Measurements from ENCODE around the gene PIM2. TPM values are rescaled to one million over a fixed set of nuclear protein-coding genes. Genes with fewer than 3 reads are reported as not detected.

PIM2 gene
- total and polyA plus RNA-seq, 2 of the 13 experiments (the other 11 are each of a cell fraction or from before 2014, with no cell fraction given), result 14.4 to 15.8 TPM

GRCh38 chrX:48917139-48918001 lies 1.5 kb downstream of the PIM2 start (continued):
- TF ChIP-seq, protein P1, sequence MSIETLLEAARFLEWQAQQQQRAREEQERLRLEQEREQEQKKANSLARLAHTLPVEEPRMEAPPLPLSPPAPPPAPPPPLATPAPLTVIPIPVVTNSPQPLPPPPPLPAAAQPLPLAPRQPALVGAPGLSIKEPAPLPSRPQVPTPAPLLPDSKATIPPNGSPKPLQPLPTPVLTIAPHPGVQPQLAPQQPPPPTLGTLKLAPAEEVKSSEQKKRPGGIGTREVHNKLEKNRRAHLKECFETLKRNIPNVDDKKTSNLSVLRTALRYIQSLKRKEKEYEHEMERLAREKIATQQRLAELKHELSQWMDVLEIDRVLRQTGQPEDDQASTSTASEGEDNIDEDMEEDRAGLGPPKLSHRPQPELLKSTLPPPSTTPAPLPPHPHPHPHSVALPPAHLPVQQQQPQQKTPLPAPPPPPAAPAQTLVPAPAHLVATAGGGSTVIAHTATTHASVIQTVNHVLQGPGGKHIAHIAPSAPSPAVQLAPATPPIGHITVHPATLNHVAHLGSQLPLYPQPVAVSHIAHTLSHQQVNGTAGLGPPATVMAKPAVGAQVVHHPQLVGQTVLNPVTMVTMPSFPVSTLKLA (IDR thresholded peaks at IDR 0.05), result 0 out of 2 replicates have a peak, but pooled peaks have one; percentile 19
- TF ChIP-seq HNF4G (IDR thresholded peaks at IDR 0.05; ENCODE audit: borderline replicate concordance, low read depth, low read length) (peak; percentile 32; the same call in 1 of the 2 replicates), HNF4G (CRISPR knock-in tag; IDR thresholded peaks at IDR 0.05; ENCODE audit: borderline replicate concordance, low read depth) (no peak), HDAC2 (CRISPR knock-in tag; IDR thresholded peaks at IDR 0.05) (no peak), HDAC1 (CRISPR knock-in tag; IDR thresholded peaks at IDR 0.05) (peak; percentile 45)

GRCh38 chrX:48914593-48915493 lies 4.0 kb downstream of the PIM2 start:
- no peak for DNase-seq (ENCODE audit: low spot score)
- H3K79me2 ChIP-seq (ENCODE audit: insufficient read depth, low read length), result peaks cover 27% of the 10 kb centered on the region
- H3K27me3 ChIP-seq (ENCODE audit: control insufficient read depth in 1 of 2, insufficient read depth in 2 of 2, low read length in 2 of 2), result no peaks in the 10 kb centered on the region; a peak in 1 of 5 replicates
- no peak overlapping the region for H3K4me2 ChIP-seq (ENCODE audit: low read depth, low read length)
- no peak for FAIRE-seq
- POLR2A ChIA-PET, result no interaction called here
- H2AFZ ChIP-seq (ENCODE audit: low read length), result no peak overlapping the region
- intact Hi-C loops (cut with micrococcal nuclease; ENCODE audit: unreplicated experiment), result loop anchor here (5.0 to 10.0 kb wide), 2 partner anchors 150 to 268 kb away; partner anchors contain the start of gene GLOD5
- in situ Hi-C loops (cut with HindIII; ENCODE audit: extremely low pct_ligation_motif_present, low pct_unique_long_range_greater_than_20kb), result no loop called here
- H3K27ac ChIP-seq (ENCODE audit: extremely low read length, insufficient read depth, low read length), result no peak overlapping the region
- WGBS (ENCODE audit: low lambda C conversion rate), result no CpG with 5 or more reads among the region's 13 CpGs
- H3K4me3 ChIP-seq (replicated peaks in 1 of 3; ENCODE audit: insufficient read depth in 1 of 3, low read depth in 2 of 3, low read length in 3 of 3), result no peak overlapping the region
- no TSS peak for BruUV-seq (replicated peaks)
- peaks cover 35% of the 10 kb centered on the region for H3K4me1 ChIP-seq (ENCODE audit: insufficient read depth, low read length)
- no peak for ATAC-seq
- CTCF ChIA-PET (ENCODE audit: low intra/inter-chr PET ratio, low total read pairs), result no interaction called here
- no peaks in the 10 kb centered on the region for H3K9me3 ChIP-seq (ENCODE audit: low read length)
- no peaks in the 10 kb centered on the region for H4K20me1 ChIP-seq (ENCODE audit: insufficient read depth, low read length)
- H3K9ac ChIP-seq (ENCODE audit: insufficient read depth, low read depth, low read length), result no peak overlapping the region
- H3K36me3 ChIP-seq (replicated peaks in 1 of 2; ENCODE audit: control insufficient read depth in 1 of 2, insufficient read depth in 2 of 2, low read length in 2 of 2), result peaks cover 0 to 17% of the 10 kb centered on the region in 2 experiments; a peak in 2 of 5 replicates
- TF ChIP-seq JUN (CRISPR knock-in tag; IDR thresholded peaks at IDR 0.05) (no peak), MIER3 (CRISPR knock-in tag; IDR thresholded peaks at IDR 0.05; ENCODE audit: borderline replicate concordance) (no peak), KLF9 (CRISPR knock-in tag; IDR thresholded peaks at IDR 0.05; ENCODE audit: low read depth) (no peak), MBNL3 (CRISPR knock-in tag; conservative IDR thresholded peaks at IDR 0.05) (no peak), SMYD3 (CRISPR knock-in tag; IDR thresholded peaks at IDR 0.05) (no peak), ZNF841 (CRISPR knock-in tag; IDR thresholded peaks at IDR 0.05; ENCODE audit: borderline replicate concordance) (no peak), RBM22 (optimal IDR thresholded peaks at IDR 0.05; ENCODE audit: low read length) (no peak), ZNF780A (CRISPR knock-in tag; IDR thresholded peaks at IDR 0.05) (no peak), ZNF235 (CRISPR knock-in tag; IDR thresholded peaks at IDR 0.05; ENCODE audit: borderline replicate concordance) (no peak), BORCS8-MEF2B (CRISPR knock-in tag; IDR thresholded peaks at IDR 0.05) (no peak), RARA (CRISPR knock-in tag; IDR thresholded peaks at IDR 0.05) (no peak)
- TF ChIP-seq, protein P2, sequence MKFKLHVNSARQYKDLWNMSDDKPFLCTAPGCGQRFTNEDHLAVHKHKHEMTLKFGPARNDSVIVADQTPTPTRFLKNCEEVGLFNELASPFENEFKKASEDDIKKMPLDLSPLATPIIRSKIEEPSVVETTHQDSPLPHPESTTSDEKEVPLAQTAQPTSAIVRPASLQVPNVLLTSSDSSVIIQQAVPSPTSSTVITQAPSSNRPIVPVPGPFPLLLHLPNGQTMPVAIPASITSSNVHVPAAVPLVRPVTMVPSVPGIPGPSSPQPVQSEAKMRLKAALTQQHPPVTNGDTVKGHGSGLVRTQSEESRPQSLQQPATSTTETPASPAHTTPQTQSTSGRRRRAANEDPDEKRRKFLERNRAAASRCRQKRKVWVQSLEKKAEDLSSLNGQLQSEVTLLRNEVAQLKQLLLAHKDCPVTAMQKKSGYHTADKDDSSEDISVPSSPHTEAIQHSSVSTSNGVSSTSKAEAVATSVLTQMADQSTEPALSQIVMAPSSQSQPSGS (CRISPR knock-in tag; IDR thresholded peaks at IDR 0.05), result no peak
- TF ChIP-seq, protein P3, sequence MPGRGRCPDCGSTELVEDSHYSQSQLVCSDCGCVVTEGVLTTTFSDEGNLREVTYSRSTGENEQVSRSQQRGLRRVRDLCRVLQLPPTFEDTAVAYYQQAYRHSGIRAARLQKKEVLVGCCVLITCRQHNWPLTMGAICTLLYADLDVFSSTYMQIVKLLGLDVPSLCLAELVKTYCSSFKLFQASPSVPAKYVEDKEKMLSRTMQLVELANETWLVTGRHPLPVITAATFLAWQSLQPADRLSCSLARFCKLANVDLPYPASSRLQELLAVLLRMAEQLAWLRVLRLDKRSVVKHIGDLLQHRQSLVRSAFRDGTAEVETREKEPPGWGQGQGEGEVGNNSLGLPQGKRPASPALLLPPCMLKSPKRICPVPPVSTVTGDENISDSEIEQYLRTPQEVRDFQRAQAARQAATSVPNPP (CRISPR knock-in tag; IDR thresholded peaks at IDR 0.05), result no peak

Data from HepG2 (cell line).